Sigmoid colon (tissue), 7 donors: ENCODE results near the gene MAP2K3. TPM values are rescaled to one million over a fixed set of nuclear protein-coding genes. Genes with fewer than 3 reads are reported as not detected.

Experiments used
- DNase-seq: peaks from one replicate; pipeline ENCODE4 v3.0.0-alpha.2; 2019
- H3K27ac ChIP-seq, 4 donors: fragments of 200-600 bp; sonication (generic); one replicate each; pipeline ENCODE4 v1.5.1; 2016 to 2019; ENCODE audit warnings: mild to moderate bottlenecking in 1 of 4
- H3K27me3 ChIP-seq, 3 donors: fragments of 200-600 bp; sonication (generic); one replicate each; pipeline ENCODE4 v1.5.1; 2019; ENCODE audit warnings: mild to moderate bottlenecking in 1 of 3
- H3K36me3 ChIP-seq, 4 donors: fragments of 200-600 bp; sonication (generic); one replicate each; pipeline ENCODE4 v1.5.1; 2016 to 2019
- H3K4me1 ChIP-seq, 4 donors: fragments of 200-600 bp; sonication (generic); one replicate each; pipeline ENCODE4 v1.5.1; 2017 to 2019
- H3K4me3 ChIP-seq, 4 donors: fragments of 200-600 bp; sonication (generic); one replicate each; pipeline ENCODE4 v1.5.1; 2017 to 2019; ENCODE audit warnings: mild to moderate bottlenecking in 2 of 4, moderate library complexity in 1 of 4
- H3K9me3 ChIP-seq, 4 donors: fragments of 200-600 bp in 3 of 4; sonication (generic) in 3 of 4; one replicate each; pipeline versions ENCODE4 v1.5.1 to v1.6.1; 2013 to 2019
- EP300 ChIP-seq, 4 donors: sonication (generic); formaldehyde crosslinking; IDR thresholded peaks; one replicate each; pipeline ENCODE4 v1.6.1; 2017; ENCODE audit warnings: antibody characterized with exemption in 4 of 4
- POLR2A ChIP-seq, 2 donors: fragments of 450-650 bp; IDR thresholded peaks; one replicate each; pipeline ENCODE4 v1.6.1; 2016; ENCODE audit warnings: antibody characterized with exemption in 2 of 2, mild to moderate bottlenecking in 2 of 2, moderate library complexity in 2 of 2
- POLR2AphosphoS5 ChIP-seq, 4 donors: sonication (generic); formaldehyde crosslinking; IDR thresholded peaks; one replicate each; pipeline ENCODE4 v1.6.1; 2017; ENCODE audit warnings: antibody characterized with exemption in 4 of 4
- WGBS, 2 donors: extraction: QIAGEN DNeasy Blood & Tissue Kit; methylation state at CpG; one replicate each; pipeline ENCODE4 v1.1.7; 2013; 5-methylcytosine and 5-hydroxymethylcytosine counted together
- intact Hi-C: fragments of 100-400 bp; cut with DNase I; formaldehyde crosslinking; loops from one replicate; pipeline ENCODE4 v1.15.1; 2023
- polyA plus RNA-seq, 3 donors: library from polyadenylated mRNA; stranded (reverse); fragments of 200-250 nt; gene quantifications; one replicate each; pipeline ENCODE4 v1.2.3, GENCODE V29; 2013
- total RNA-seq, 4 donors: library from RNA; depleted of rRNA; stranded (reverse); fragments of >200 nt; gene quantifications; one replicate each; pipeline ENCODE4 v1.1.0, GENCODE V29; 2016
- TF ChIP-seq, protein P1 (sequence below), 4 experiments: fragments of 450-650 bp in 3 of 4; fragments of 200-600 bp in 1 of 4; IDR thresholded peaks; one replicate each; pipeline ENCODE4 v1.5.1; 2016 to 2019; ENCODE audit warnings: antibody characterized with exemption in 4 of 4, mild to moderate bottlenecking in 3 of 4, moderate library complexity in 2 of 4
- donor health status: healthy with polysubstance abuse.
- donor health status: Bipolar disorder and iron deficiency.
- donor health status: healthy.

Gene MAP2K3
- total and polyA plus RNA-seq, 7 donors, result 9.5 to 59.1 (median 23.3) TPM

DNA sequence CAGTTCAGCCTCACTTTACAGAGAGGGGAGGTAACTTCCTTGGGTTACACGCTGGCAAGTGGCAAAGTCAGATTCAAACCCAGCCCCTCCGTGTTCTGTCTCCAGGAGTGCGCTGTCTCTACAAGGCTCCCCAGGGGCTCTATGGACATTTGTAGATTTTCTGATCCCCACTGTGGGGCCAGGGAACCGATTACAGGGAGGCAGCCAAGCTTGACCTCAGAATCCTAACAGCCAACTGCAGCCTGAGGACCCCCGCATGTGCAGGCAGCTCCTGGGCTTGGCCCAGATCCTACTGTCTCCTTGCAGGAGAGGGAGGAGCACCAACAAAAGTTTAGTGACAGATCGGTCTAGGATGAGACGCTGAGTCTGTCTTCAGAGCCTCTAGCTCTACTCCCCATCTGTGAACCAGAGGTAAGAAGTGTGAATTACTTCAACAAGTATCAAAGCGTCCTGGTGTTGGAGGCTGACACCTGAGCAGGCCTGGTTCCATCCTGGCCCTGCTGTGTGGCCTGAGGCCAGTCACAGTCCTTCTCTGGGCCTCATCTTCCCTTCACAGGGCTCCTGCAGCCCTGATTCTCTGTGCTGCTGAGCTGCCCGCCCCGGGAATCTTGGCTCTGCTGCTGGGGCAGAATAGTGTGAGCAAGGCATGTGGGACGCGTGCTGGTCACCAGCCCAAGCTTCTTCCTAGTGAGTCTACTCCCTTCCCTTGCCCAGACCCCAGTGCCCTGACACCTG, 22.1 kb upstream of the MAP2K3 start:
- no peaks in the 10 kb centered on the region for H3K27me3 ChIP-seq
- TF ChIP-seq EP300 (IDR thresholded peaks at IDR 0.05), result no peak
- no peak for TF ChIP-seq POLR2AphosphoS5 (IDR thresholded peaks at IDR 0.05)
- no peak for TF ChIP-seq POLR2A (IDR thresholded peaks at IDR 0.05)
- DNase-seq, result no peak
- WGBS, 2 donors, result 88 to 91% methylated on average over 12 of the region's 12 CpGs
- no peak overlapping the region for H3K4me3 ChIP-seq
- H3K4me1 ChIP-seq, result peaks cover 0 to 12% (median 5%) of the 10 kb centered on the region in 4 donors
- intact Hi-C loops, result no loop called here
- H3K36me3 ChIP-seq, result no peaks in the 10 kb centered on the region
- no peak overlapping the region for H3K27ac ChIP-seq
- no peaks in the 10 kb centered on the region for H3K9me3 ChIP-seq

DNA sequence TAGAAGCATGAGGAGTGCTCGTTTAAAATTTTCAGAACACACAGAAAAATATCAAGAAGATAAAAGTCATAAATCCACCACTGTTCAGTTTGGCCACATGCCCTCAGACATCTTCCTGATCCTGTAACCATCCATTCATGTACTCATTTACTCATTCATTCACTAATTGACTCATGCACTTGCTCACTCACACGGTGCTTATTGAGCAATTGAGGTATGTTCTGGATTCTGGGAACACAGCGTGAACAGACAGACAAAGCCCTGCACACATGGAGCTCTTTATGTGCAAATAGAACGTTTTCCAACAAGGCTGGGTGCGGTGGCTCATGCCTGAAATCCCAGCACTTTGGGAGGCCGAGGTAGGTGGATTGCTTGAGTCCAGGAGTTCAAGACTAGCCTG, 21.1 kb upstream of the MAP2K3 start:
- Histone ChIP-seq H3K27ac (no peak overlapping the region), H3K9me3 (no peaks in the 10 kb centered on the region), H3K36me3 (no peaks in the 10 kb centered on the region), H3K4me1 (peaks cover 0 to 12% (median 5%) of the 10 kb centered on the region in 4 donors), H3K4me3 (no peak overlapping the region), H3K27me3 (no peaks in the 10 kb centered on the region)
- no peak for DNase-seq
- 50 to 75% methylated on average over 6 of the region's 6 CpGs for WGBS, 2 donors
- no peak for TF ChIP-seq POLR2A (IDR thresholded peaks at IDR 0.05)
- TF ChIP-seq POLR2AphosphoS5 (IDR thresholded peaks at IDR 0.05), result no peak
- no peak for TF ChIP-seq EP300 (IDR thresholded peaks at IDR 0.05)
- TF ChIP-seq, protein P1, sequence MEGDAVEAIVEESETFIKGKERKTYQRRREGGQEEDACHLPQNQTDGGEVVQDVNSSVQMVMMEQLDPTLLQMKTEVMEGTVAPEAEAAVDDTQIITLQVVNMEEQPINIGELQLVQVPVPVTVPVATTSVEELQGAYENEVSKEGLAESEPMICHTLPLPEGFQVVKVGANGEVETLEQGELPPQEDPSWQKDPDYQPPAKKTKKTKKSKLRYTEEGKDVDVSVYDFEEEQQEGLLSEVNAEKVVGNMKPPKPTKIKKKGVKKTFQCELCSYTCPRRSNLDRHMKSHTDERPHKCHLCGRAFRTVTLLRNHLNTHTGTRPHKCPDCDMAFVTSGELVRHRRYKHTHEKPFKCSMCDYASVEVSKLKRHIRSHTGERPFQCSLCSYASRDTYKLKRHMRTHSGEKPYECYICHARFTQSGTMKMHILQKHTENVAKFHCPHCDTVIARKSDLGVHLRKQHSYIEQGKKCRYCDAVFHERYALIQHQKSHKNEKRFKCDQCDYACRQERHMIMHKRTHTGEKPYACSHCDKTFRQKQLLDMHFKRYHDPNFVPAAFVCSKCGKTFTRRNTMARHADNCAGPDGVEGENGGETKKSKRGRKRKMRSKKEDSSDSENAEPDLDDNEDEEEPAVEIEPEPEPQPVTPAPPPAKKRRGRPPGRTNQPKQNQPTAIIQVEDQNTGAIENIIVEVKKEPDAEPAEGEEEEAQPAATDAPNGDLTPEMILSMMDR (IDR thresholded peaks at IDR 0.05), result no peak
- intact Hi-C loops, result no loop called here

DNA sequence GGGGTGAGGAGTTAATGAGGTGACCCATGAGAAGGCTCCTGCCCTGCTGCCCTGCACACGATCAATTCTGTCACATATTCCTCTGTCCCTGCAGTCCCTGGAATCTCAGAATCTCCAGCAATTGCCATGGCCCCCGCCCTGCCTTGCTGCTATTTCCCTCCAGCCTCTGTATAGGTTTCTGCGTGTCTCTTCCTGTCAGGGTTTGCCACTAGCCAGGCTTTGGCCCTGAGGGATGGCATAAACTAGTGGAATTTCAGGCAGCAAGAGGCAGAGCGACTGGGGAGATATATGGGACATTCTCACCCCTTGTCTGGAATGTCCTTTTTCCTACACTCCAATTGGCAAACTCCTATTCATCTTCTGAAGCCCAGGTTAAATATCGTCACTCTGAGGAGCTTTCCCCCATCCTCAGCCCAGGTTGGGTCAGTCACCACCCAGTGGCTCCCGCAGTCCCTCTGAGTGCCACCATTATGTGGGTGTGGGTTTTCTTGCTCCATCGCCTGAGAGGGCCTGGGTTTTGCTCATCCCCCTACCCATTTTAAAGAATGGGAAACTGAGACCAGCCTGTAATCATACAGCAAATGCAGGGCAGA, 15.8 kb upstream of the MAP2K3 start:
- Histone ChIP-seq H3K27me3 (no peaks in the 10 kb centered on the region), H3K27ac (no peak overlapping the region), H3K4me3 (no peak overlapping the region), H3K4me1 (no peaks in the 10 kb centered on the region), H3K36me3 (no peaks in the 10 kb centered on the region), H3K9me3 (no peaks in the 10 kb centered on the region)
- intact Hi-C loops, result no loop called here
- TF ChIP-seq, protein P1 (IDR thresholded peaks at IDR 0.05), result no peak
- TF ChIP-seq EP300 (IDR thresholded peaks at IDR 0.05) (no peak), POLR2A (IDR thresholded peaks at IDR 0.05) (no peak), POLR2AphosphoS5 (IDR thresholded peaks at IDR 0.05) (no peak)
- 71 to 73% methylated on average over 7 of the region's 7 CpGs for WGBS, 2 donors
- DNase-seq, result no peak

DNA sequence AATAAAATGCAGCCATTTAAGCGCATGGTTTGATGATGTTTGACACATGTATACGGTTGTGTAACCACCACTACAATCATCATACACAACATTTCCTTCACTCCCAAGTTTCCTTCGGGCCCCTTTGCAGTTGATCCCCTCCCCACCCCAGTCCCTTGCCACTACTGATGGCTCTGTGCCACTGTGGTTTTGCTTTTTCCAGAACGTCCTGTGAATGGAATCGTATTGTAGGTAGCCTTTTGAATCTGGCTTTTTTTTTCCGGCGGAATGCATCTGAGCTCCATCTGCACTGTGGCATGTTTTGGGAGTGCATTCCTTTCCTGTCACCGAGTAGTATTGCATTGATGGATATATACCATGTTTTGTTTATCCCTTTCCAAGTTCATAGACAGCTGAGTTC, 15.1 kb upstream of the MAP2K3 start:
- DNase-seq, result no peak
- intact Hi-C loops, result no loop called here

More for the DNA sequence above, 15.1 kb upstream of the MAP2K3 start:
- Histone ChIP-seq H3K4me1 (no peaks in the 10 kb centered on the region), H3K4me3 (no peak overlapping the region), H3K36me3 (no peaks in the 10 kb centered on the region), H3K27ac (no peak overlapping the region), H3K27me3 (no peaks in the 10 kb centered on the region), H3K9me3 (no peaks in the 10 kb centered on the region)
- TF ChIP-seq EP300 (IDR thresholded peaks at IDR 0.05) (no peak), POLR2A (IDR thresholded peaks at IDR 0.05) (no peak), POLR2AphosphoS5 (IDR thresholded peaks at IDR 0.05) (no peak)
- TF ChIP-seq, protein P1 (IDR thresholded peaks at IDR 0.05), result no peak
- WGBS, 2 donors, result 45 to 58% methylated on average over 8 of the region's 8 CpGs
